ENCODE measurements around the gene IGF1R.

The IGF1R gene

DNA sequence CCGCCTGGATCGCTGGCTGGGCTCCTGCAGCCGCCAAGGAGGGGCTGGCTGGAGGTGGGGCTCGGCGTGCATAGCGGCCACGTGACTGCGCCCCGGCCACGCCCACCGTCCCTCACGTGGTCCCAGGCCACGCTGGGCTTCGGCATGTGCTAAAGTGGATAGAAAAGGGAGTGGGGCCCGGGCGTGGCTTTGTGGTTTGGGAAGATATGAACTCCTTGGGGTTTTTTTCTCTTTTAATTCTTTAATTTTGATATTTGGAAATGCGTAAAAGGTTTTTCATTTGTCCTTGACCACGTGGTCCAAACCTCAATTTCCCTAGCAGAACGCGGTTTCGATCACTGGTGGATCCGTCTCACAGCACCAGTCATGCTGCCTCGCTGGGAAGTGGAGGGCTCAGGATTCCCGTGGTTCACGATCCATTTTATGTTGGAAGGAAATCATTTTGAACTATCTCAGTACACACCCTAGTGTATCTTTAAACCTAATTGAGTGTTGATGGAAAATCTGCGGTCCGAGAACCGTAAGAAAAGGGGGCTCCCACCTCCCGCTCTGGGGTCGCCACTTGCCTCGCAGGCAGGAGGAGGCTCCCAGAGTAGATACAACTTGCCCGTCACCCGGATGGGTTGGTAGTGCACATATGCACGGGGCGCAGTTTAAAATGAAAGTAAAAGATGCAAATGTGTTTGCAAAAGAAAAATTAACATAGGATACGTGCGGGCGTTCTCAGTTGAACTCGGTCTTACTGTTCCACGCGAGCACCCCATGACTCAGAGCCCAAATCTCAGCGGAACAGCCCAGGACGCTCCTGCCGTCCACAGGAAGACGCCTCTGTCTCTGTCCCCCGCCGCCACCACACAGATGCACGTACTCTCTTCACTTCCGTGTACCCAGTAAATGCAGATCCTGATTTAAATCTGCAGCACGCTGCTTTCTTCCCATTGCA lies 217.3 kb downstream of the IGF1R start:
- DNase-seq = peak; percentile 28

DNA sequence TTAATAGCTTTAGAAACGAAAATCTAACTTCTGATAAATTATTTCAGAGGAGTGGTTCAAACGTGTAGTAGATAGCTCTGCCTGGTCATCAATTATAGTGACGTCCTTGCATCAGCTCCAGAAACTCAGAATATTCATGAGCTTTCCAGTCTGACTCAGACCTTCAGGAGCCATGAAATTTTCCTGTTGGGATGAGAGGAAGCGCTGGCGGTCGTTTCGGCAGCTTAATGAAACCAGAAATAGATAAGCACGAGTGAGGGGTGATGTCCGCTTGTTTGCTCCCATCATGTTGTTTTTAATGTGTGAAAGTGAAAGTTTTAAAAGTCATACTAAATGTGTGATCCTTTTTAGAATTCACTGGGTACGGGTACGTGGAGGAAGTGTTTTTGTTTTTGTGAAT lies 218.2 kb downstream of the IGF1R start:
- no peak for DNase-seq

DNA sequence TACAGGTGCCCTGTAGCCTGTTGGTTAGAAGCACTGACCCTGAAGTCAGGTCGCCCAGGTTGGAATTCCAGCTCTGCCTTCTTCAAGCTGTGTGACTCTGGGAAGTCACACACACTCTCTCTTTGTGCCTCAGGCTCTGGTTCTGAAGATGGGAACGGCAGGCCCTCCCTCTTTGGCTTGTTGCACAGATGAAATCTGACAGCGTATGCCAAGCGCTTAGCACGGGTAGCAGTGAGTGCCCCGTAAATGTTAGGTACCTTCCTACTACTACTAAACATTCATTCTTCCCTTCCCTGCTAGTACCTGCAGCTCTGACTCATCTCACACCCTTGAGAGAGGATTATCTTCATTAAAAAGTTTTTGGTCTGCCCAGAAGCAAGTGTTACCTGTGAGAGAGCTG lies 220.2 kb downstream of the IGF1R start:
- no peak for DNase-seq

DNA sequence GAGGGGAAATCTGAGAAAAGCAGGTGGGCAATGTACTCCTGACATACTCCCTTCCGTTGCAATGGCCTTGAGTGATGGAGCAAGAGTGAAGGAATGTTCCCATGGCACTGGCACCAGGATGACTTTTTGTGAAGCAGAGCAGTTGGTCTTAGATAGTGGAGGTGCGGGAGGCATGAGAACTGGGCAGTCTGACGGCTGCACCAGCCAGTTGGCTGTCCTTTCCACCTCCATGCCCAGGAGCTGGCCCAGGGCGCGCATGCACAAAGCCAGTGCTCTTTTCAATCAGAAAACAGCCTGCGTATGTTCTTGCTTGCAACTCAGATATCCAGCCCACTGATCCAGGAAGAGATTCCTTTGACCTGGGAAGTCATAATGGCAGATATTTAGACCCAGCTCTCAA lies 222.4 kb downstream of the IGF1R start:
- no peak for DNase-seq

DNA sequence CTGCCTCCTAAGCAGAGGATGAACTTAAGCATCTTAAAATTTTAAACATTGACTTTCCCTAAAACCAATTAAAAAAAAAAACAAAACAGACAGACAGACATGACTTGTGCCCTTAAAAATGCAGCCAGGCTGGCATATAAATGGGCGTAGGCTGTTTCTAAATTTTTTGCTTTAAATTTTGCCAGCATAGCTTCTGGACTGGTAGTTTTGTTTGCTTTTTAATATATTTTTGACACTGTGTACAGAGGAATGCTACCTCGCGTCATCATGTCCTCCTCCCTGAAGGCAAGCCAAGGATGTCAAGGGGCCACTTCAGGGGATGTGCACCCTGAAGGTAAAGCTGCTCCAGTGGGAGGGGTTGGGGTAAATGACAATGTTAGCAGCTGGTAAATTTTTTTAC lies 224.4 kb downstream of the IGF1R start:
- no peak for DNase-seq

DNA sequence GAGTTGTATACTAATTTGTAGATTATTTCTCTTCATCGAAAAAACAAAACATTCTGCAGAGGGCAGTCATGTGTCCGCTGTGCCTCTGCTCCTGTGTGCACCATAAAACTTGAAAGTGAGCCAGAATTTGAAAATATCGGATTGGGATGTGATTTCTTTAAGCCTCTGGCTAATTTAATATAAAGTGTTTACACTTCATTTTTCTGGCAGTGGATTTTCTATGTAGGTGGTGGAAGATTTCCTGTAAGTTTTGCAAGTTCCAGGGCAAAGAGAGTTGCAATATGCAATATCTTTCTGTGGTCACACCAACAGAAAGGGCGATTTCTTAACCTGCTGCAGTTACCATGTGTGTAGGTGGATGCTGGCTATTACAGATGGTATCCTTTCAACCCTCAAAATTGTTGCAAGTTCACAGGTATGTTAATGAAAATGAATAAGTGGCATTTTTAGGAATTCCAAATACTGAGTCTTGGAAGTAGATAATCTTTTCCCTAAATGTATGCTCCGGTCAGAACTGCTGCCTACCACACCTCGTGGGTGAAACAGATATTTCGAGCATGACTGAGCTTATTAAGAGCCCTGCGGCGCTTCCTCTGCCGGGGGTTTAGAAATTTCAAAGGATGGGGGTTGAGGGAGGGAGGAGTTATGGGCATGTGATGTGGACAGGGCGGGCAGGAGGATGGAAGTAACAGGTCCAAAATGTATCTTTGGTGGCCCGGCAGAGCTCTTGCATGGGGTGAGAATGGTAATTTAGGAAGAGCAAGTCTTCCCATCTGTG lies 225.3 kb downstream of the IGF1R start:
- no peak for DNase-seq

DNA sequence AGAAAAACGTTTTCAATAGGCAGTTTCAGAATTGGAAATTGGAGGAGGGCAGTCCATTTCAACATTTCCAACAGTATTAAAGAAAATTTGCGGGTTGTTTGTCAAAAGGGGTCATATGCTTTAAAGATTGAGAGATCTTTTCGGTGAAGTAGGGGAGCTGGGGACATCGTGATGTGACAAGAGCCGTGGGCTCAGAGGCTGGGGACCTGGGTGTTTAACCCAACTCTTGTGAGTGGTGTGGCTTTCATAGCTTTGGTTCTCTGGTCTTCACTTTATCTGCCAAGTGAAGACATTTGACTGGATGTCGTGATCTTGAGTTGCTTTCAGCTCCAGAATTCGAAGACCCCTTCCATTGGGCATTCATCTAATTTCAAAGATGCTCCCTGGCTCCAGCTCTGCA lies 226.0 kb downstream of the IGF1R start:
- DNase-seq = no peak

DNA sequence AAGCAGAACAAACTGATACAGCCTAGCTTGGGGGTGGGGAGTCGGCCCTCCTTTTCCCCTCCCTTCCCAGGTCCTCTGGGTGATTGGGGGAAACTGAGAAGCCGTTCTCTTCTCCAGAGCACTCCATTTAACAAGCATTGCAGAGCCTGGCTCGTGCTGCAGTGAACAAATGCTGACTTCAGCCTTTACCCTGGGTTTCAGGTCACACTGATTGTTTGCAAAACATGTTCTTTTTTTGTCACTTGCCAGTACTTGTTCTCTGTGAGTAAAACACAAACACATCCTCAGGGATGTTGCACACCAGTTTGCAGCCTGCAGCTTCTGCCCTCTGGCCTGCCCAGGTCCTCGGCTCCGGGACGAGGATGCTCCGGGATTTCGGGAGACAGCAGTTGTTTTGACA lies 226.4 kb downstream of the IGF1R start:
- no peak for DNase-seq

DNA sequence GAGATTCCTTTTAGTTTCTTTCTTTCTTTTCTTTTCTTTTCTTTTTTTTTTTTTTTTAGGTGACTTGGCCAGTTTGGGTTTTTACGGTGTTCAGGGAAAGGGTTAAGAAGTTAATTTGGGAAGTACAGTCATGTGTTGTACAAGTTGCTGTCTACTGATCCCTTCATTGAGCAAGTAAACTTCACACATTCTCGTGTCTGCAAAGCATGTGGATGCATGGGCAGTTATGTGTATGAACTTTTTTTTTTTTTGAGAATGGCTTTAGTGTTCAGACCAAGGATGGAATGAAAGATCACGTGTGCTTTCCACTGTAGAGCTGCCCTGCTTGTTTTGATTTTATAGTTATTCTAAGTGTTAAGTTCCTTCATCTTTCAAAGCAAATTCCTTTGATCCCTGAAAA lies 227.0 kb downstream of the IGF1R start:
- DNase-seq = no peak

DNA sequence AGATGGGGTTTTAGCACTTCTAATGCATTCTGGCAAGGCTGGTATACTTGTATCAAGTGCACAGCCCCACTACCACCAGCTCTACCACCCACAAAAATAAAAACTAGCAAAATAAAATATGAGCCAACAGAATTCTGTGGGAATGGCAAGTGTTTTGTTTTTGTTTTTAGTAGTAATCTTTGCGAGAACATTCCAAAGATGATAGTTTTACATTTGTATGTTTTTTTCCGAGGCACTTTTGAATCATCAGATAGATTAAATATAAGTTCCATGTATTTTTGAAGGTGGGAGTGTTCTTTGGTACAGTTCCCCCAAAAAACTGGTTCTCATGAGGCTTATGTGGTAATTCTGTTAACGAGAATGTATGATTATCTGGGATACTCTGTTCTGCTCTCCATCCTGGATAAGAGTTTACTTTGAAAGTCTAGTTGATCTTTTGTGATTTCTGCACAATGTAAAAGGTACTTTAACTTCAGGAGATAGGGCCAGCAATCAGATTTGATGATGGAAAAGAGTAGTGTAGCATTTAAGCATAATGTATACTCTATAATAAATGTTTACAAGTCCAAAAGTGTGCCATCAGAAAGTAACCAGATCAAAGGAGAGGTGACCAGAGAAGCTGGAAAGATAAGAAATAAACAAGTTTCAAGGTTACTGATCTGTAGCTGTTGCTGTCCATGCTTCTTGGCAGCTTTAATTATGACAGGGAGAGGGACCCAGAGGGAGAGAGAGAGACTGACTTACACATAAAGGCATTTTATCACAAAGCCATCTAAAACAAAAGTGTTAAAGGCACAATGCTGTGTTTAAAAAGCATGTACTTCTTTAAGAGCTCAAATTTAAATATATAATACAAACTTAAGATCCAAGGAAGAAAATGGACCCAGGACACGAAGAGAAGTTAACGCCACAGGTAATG lies 228.4 kb downstream of the IGF1R start:
- no peak for DNase-seq

DNA sequence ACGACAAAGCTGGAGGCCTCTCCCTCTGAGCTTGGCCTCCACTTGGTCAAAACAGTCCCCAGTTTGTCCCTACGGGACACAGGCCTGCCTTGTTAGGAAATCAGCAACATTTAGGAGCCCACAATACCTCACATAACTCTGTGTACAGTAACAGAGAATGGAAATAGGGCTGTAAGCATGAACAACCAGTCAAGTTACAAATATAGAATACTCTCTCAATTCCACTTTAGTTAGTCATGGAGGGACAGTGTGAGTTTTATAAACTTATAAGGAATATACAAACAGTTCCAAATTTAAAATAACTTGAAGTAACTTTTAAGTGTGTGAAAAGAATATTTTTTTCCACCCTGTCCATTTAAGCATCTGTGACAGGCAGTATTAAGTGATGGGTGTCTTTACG lies 229.8 kb downstream of the IGF1R start:
- no peak for DNase-seq

DNA sequence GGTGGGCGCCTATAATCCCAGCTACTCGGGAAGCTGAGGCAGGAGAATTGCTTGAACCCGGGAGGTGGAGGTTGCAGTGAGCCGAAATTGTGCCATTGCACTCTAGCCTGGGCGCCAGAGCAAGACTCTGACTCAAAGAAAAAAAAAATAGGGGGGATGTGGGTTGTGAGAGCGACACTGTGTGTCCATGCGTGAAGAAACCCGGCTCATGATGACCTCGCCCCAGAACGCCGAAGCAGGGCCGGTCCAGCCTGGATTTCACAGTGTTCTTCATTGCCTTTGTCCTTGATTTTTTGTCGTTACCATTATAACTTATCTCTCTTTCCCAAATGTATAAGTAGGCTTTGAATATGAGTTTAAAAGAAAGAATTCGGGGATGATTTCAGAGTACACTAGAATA lies 230.5 kb downstream of the IGF1R start:
- DNase-seq = no peak

DNA sequence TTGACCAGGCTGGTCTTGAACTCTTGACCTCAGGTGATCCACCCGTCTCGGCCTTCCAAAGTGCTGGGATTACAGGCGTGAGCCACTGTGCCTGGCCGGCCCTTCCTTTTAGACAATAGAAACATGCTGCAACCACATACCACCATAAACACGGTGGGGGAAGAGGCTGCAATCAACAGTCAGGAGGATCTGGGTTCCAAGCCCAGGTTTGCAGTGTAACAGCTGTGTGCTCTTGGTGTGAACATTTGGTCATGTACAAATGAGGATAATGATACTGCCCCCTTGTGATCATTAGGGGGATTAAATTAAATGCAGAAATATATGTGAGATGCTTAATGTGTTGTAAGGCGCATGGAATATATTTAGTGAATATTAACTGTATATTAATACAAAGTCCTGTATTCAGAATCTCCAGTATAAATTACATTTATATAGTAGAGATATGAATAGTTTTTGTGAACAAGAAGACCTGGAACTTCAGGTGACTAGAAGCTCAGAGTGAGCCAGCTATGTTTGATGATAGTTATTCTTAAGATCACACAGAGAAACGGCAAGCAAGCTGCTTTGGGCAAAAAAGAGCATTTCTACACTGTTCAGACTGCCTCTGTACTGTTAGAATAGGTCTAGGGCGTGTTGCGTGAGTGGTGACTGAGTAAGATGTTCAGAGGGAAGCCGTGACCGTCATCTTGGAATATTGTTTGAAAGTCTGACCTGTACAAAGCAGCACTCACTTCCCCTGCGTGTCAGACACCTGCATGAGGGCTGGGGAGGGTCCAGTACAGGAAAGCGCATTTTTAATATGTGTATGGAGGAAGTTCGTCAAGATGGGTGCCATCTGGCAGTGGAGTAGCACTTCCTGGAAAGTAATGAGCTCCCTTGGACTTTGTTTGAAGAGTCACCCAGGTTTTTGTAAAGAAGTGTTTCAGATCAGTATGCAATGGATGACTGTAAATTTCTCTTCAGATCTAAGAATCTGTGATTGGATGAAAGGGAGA lies 233.5 kb downstream of the IGF1R start:
- no peak for DNase-seq

DNA sequence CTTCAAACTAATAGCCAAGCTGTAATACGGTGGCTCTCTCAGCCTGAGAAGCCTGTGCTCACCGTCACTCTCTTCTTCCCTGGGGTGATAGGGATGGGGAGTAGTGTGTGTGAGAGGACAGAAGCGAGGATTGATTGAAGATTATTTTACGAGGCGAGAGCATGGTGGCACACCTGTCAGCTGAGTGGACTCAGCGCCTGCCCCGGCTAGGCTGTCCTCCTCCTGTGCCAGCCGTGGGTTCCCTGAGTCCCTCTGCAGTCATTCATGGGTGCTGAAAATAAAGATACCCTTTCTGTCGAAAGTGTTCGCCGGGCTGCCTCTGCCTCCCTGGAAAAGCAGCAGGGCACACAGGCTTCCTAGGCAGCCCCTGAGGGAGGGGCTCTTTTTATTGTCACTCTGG lies 235.1 kb downstream of the IGF1R start:
- DNase-seq = no peak

DNA sequence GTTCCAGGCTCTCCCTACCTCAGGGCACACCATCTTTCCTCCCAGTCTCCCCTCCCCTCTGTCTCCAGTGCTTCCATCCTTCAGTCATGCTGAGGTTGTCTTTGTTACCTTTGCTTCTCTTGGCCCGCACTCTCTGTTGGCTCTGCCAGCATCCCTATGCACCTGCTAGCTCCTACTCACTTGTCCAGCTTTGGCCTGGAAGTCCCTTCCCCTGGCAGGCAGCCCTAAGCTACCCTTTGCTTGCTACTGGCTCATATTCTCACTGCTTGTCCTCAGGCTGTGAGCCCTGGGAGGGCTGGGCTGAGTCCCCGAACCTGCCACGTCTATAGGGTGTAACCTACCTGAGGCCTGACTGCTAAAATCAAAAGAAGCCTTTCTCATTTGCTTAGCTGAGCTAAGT lies 236.6 kb downstream of the IGF1R start:
- DNase-seq = no peak

DNA sequence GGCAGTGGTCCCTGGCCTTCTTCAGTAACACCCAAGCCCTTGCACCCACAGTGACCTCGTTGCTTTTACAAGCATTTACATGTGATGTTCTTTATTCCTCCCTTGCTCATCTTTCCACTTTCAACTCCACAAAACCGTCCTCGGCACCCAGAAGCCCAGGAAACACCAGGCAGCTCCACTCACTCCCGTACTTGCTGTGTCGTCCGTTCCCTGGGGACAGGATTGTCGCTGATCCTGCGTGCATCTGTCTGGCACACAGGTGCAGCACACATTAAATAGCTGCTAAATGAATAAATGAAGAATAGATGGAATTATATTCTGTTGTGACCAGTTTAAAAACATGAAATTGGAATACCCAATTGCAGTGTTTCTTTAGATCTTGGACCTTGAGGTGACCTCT lies 239.6 kb downstream of the IGF1R start:
- no peak for DNase-seq

DNA sequence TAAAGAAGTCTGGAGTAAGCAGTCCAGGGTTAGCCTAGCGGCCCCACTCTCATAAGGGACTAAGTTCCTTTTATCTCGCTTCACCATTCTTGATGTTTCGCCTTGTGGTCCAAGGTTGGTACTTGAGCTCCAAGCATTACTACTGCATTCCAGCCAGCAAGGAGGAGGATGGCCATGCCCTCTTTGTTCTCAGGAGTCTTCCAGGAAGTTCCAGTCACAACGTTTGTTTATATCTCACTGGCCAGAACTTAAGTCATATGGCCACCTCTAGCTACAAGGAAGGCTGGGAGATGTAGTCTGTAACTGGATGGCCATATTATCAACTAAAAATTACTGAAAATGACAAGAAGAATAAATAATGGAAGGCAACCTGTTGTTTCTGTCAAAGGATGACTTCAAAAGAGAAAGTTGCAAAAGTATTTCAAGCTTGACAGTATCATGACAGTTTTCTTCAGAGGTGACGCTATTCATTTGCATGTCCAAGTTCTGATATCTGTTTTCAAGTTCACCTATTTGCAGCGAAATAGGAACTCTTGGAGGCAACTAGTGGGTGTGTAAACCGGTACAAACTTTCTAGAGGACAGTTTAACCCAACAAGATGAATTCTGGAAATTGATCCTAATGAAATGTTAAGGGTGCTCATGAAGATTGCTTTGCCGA lies 240.6 kb downstream of the IGF1R start:
- no peak for DNase-seq

DNA sequence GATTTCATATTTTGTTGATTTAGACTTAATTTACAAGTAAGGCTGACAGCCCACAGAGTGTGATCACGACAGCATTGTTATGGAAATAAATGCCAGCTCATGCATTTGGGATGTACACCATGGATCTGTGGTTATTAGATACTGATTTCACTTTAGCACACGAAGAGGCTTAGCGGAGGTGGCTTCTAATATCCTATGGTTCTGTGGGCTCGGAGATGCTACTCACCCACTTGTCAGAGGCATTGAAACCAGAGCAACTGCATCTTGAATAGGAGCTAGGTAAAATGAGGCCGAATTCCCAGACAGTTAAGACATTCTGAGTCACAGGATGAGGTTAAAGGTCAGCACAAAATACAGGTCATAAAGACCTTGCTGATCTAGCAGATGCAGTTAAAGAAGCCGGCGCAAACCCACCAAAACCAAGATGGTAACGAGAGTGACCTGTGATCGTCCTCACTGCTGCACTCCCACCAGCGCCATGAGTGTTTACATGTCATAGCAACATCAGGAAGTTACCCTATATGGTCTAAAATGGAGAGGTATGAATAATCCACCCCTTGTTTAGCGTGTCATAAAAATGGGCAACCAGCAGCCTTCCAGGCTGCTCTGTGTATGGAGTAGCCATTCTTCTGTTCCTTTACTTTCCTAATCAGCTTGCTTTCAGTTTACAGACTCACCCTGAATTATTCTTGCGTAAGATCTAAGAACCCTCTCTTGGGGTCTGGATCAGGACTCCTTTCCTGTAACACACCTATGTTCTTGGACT lies 241.8 kb downstream of the IGF1R start:
- no peak for DNase-seq

DNA sequence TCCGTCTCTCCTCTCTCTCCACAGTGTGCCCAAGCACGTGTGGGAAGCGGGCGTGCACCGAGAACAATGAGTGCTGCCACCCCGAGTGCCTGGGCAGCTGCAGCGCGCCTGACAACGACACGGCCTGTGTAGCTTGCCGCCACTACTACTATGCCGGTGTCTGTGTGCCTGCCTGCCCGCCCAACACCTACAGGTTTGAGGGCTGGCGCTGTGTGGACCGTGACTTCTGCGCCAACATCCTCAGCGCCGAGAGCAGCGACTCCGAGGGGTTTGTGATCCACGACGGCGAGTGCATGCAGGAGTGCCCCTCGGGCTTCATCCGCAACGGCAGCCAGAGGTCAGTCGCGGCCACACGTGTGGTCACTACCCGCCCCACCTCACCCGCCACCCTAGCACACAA lies 243.0 kb downstream of the IGF1R start:
- no peak for DNase-seq

DNA sequence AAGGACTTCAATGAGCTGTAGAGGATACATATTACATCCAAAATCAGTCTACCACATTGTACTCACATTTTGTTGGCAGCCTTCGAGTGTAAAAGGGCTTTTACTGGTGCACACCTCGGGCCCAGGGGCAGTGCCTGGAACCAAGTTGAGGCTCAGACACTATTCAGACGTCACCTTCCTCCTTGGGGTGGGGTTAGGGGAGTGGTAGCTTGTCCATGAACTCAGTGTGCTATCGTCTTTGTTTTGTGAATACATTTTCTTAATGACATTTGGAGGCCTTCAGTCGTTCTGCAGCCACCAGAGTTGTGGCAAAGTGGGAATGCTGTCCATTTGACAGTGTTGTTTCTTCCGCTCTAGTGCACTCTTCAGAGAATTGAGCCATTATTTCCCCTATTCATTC lies 245.1 kb downstream of the IGF1R start:
- DNase-seq = no peak

DNA sequence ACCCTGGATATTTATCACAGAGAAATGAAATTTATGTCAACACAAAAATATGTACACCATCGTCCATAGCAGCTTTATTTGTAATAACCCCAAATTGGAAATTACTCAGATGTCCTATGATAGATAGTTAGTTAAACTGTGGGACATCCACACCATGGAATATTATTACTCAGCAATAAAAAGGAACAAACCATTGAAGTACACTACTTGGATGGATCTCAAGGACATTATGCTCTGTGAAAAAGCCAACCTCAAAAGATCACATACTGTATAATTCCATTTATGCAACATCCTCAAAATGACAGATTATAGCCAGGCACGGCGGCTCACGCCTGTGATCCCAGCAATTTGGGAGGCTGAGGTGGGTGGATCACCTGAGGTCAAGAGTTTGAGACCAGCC lies 246.0 kb downstream of the IGF1R start:
- DNase-seq = no peak

Data from DMS79 (cell line).